ENCODE measurements around the gene TCFL5.

The TCFL5 gene

DNA sequence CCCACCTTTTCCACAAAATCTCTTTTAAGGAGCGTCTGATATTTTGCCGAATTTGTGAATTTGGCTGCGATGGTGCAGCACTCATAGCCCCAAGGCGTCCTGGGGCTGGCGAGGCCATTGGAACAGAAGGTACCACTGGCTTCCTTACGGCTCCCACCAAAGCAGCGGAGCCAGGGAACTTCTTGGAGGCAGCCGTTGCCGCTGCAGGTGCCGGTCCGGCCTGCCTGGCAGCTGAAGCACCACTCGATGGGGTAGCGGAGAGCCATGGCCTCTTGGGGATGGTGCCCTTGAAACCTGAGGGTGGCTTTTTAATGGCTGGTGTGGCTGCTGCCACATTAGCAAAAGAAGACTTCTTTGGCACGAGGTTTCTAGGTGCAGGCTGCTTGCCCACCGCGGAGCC, 34.9 kb upstream of the TCFL5 start:
- DNase-seq (ENCODE audit: low read depth in 1 of 2, low spot score in 1 of 2), result no peak

DNA sequence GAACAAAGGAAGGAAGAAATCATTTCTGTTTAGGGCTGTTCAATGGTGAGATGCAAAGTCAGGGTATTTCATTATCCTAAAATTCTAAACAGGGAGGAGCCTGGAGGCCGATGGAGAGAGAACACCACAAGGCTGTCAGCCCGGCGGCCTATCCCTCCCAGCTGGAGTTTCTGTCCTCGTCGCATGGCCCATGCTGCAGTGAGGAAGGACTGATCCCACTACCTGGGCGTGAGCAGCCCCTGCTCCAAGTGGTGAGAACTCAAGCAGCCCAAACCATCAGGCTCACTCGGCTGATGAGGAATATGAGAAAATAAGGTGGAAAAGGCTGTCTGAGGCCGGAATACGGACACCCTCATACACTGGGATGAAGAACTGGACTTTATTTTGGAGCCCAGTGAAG, 33.9 kb upstream of the TCFL5 start:
- DNase-seq (ENCODE audit: low read depth in 1 of 2, low spot score in 1 of 2), result no peak

DNA sequence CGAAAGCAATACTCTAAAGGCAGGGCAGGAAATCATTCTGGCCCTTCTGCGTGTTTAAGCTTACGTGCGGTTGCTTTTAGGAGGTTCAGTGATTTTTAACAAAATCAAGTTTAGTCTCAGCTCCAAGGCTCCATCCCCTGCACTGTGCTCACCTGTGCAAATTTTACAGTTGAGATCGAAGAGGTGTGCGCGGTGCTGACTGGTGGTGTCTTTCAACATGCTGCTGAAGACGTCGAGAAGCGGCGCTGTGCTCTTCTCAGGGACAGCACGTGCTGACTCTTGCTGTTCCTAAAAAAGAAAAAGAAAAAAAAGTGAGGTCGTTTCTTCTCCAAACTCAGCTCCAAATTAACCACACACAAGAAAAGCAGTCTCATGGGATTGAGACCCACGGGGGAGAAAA, 32.6 kb upstream of the TCFL5 start:
- no peak for DNase-seq (ENCODE audit: low read depth in 1 of 2, low spot score in 1 of 2)

DNA sequence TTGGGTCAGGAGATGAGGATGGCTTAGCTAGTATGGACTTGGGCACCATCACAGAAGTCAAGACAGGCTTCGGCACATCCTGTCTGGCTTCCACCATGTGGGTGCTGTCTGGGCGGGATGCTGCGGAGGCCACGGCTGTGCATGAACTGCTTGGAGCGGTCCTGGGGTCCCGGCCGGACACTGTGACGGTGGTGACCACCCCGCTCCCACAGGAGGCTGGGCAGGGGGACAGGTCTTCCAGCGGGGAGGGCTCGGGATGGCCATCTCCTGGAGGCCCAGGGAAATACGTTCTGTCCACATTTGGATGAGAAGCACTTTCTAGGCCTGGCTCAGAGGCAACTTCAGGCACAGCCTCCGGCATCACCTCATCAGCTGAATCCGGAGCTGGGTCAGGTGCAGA, 32.1 kb upstream of the TCFL5 start:
- no peak for DNase-seq (ENCODE audit: low read depth in 1 of 2, low spot score in 1 of 2)

DNA sequence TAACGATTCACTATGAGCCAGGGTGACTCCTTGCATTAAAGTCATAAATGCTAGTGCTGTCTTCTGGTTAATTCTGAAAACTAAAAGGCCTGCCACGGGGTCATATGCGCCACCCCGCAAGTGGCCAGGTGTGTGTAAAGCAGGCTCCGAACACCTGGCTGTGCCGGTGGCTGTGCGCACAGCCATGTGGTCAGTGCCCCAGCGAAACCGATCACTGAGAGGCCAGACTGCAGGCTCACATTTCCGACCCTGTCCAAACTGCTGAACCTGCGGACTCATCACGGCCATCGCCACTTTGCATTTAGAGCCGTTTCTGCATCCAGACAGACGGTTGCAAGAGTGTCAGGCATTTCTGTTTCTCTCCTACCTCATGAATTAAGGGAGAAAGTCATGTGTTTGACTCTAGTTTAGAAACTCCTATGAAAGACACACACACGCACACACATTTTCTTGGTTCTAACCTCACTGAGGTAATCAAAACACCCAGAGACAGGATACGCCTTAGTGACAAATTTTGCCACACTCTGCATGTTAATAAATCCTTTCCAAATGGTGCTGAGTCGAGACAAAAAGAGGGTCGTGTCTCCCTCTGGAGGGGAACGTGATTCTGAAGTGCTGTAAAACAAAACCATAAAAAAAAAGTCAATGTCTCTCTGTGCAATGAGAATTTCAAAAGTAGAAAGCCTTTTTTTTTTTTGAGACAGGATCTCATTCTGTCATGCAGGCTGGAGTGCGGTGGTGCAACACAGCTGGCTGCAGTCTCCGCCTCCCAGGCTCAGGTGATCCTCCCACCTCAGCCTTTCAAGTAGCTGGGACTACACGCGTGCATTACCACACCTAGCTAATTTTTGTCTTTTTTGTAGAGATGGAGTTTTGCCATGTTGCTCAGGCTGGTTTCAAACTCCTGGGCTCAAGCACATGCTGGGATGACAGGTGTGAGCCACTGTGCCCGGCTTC, 31.0 kb upstream of the TCFL5 start:
- DNase-seq (ENCODE audit: low read depth in 1 of 2, low spot score in 1 of 2), result no peak

DNA sequence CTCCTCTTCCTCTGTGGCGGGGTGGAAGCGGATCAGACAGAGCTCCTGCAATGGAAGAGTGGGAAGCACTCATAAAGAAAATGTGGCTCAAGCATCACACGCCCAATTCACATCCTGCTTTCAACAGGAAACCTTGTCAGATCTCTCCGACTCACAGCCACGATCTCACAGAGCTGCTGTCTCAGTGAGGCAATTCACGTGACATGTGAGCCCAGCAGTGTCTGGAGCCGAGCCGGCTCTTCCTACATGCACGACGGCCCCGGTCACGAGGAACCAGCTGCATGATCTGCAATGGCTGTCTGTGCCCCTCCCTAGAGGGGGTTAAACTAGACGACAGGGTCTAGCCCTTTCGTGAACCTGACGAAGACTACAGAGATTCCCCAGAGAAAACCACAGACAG, 29.5 kb upstream of the TCFL5 start:
- DNase-seq (ENCODE audit: low read depth in 1 of 2, low spot score in 1 of 2), result no peak

DNA sequence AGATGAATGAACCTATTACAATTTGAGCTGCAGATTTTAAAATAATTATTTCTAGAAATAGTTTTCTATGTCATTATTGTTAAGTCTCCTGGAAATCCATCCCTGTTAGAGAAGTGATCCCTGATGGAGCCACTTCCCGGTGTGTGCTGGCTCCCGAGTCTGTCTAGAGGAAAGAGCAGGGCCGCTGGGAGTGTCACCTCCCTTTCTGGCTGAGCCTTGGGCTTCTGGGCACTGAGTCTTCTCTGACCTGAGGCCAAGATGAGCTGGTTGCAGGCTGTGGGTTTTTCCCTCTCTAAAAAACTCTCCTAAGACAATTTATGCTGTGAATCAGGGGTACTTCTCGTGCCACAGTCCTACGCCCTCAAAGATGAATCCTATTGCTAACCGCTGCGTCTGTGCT, 28.8 kb upstream of the TCFL5 start:
- no peak for DNase-seq (ENCODE audit: low read depth in 1 of 2, low spot score in 1 of 2)

DNA sequence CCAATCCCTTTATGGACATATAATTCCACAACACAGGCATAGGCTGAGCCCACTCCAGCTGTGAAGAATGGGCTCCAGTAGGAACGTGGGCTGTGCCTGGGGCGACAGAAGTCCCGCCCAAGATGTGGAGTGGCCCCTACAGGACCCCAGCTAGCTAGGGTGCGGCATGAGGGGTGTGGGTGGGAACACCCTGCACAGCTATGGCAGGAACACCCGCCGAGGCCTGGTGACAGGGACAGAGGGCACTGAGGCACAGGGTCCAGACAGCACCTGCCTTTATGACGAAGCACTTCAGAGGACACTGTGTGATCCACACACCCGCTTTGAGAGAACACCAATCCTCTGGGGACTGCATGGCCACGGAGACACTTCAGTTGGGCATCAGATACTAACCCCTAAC, 28.2 kb upstream of the TCFL5 start:
- no peak for DNase-seq (ENCODE audit: low read depth in 1 of 2, low spot score in 1 of 2)

DNA sequence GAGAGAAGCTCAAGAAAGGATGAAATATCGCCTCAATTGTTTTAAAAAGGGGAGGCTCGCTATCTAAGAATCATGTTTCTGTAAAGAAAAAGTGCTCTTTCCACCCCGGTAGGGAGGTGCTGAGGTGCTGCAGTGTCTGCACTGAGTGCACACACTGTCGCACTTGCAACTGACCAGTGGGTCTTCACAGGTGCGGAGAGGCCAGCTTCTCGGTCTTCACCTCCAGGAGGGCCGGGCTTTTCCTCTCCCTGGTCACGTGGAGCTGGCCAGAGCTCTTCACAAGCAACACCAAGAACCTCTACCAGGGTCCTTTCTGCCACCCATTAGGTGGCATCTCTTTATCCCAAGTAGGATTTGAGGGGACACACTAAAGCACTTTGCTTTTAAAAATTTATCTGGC, 27.8 kb upstream of the TCFL5 start:
- no peak for DNase-seq (ENCODE audit: low read depth in 1 of 2, low spot score in 1 of 2)

DNA sequence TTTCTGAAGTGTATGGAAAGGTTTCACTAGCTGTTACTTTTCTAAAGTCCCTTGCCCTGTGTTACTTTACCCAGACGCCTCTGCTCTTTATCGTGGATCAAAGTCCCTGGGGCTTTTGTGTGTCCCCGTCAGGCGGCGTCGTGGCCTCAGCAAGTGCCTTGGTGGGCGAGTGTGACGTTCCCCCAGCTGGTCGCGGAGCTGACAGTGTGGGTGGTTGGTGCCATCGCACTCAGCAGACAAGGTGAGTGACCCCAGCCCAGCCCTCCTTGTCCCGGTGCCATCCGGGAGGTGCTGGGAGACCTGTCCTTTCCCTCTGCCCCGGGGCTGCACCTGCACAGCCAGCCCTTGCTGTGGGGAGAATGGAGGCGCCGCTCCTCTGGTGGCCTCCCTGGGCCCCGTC, 27.3 kb upstream of the TCFL5 start:
- DNase-seq (ENCODE audit: low read depth in 1 of 2, low spot score in 1 of 2), result no peak

DNA sequence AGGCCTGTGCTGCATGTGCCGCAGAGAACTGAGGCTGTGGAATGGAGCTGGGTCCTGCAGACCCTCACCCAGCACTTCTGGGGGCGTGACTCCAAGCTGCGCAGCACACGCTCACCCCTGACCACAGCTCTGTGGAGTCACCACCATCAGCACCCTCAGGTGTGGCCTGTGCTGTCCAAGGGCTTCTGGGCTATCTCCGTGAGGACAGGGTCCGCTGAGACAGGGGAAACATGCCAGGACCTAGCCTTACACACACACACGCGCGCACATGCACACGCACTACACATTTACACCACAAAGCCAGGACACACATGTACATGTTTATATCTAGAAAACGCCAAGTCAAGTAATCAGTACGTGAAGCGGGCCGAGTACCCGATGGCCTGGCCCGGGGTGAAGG, 26.8 kb upstream of the TCFL5 start:
- no peak for DNase-seq (ENCODE audit: low read depth in 1 of 2, low spot score in 1 of 2)

DNA sequence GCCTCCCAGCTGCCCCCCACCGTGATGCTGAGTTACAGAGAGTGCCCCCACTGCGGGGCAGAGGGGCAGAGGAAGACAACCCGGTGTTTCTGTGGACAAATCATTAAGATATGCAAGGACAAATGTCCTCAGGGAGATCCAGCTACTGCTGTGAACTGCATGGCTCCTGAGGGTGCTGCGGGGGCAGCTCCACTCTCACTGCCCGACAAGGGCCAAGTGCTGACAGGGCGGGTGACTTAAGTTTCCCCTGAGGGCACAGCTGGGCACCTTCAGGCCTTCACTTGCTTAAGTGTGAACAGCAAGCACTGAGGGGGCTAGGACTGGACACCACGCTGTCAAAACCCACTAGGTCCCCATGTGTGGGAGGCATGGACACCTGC, 26.2 kb upstream of the TCFL5 start:
- DNase-seq (ENCODE audit: low read depth in 1 of 2, low spot score in 1 of 2), result no peak

DNA sequence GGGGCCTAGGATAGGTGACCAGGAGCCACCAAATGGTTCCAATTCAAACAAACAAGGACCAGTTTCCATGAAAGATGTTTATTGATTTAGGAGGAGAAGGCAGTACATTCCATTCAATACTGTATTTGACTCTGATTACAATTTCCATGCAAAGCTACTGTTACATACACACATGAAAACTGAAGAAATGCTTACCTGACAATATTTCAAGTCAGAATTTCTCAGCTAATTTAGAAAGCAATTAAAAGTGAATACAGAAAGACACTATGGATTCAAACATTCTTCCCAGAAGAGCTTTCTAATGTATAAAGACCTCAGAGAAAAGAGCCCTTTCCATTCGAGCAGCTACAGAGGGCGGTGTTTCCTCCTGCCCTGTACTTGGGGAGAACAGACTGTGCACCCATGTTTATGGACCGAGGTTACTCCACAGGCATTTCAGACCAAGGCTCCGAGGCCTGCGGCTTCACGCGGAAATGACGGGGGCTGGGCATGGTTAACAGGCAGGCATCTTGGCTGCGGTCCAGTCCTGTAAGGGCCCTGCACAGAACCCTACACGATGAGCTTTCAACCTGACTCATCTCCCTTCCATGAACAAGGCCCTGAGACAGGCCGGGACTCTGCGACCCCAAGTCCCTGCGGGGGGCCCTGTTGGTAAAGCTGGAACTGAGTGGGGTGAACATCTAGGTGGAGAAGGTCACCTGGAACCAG, 25.7 kb upstream of the TCFL5 start:
- DNase-seq (ENCODE audit: low read depth in 1 of 2, low spot score in 1 of 2), result no peak

DNA sequence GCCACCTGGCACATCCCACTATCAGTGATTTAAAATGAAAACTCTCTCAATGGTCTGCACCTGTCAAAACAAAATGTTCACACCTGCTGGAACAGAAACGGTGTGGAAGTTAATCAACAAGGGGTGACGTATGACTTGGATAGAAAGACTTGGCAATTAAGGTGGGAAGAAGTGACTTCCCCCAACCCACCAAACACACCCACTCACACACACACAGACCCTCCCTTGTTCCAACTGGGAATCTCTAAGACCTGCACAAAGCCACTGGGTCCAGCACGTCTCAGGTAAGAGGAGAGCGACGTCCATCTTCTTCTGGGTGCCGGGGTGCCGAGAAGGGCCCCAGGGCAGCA, 25.1 kb upstream of the TCFL5 start:
- no peak for DNase-seq (ENCODE audit: low read depth in 1 of 2, low spot score in 1 of 2)

DNA sequence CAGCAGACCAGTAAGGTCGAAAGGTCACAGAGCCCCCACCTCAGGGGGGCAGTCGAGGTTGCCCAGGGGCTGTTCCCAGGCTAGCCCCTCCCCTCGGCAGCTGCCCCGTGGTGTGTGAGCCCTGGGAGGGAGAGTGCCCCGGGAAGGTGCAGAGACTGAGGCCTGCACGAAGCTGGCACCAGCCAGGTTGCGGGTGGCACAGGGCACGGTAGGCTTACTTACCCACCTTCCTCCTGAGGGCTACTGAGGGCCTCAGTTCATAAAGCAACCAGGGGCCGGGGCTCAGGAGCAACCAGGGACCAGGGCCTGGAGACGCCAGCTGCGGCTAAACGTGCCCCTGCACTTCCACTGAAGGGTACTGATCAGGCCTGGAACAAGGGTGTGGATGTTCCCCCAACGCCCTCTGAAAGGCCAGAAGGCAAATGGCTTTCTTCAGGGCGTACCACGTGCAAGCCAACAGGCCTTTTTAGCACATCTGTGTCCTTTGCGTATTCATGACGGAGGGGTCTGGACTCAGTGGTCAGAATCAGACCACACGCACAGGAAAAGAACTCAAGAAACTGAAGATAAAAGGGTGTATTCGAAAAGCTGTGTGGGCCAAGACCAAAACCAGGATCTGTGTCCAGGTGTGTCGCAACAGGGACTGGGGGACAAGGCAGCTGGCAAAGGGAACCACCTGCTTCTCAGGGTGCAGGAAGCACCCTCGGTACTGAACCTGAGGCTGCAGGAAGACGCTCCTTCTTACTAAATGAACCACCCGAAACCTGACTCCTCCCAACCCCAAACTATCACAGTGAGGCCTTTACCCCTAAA, 24.5 kb upstream of the TCFL5 start:
- no peak for DNase-seq (ENCODE audit: low read depth in 1 of 2, low spot score in 1 of 2)

DNA sequence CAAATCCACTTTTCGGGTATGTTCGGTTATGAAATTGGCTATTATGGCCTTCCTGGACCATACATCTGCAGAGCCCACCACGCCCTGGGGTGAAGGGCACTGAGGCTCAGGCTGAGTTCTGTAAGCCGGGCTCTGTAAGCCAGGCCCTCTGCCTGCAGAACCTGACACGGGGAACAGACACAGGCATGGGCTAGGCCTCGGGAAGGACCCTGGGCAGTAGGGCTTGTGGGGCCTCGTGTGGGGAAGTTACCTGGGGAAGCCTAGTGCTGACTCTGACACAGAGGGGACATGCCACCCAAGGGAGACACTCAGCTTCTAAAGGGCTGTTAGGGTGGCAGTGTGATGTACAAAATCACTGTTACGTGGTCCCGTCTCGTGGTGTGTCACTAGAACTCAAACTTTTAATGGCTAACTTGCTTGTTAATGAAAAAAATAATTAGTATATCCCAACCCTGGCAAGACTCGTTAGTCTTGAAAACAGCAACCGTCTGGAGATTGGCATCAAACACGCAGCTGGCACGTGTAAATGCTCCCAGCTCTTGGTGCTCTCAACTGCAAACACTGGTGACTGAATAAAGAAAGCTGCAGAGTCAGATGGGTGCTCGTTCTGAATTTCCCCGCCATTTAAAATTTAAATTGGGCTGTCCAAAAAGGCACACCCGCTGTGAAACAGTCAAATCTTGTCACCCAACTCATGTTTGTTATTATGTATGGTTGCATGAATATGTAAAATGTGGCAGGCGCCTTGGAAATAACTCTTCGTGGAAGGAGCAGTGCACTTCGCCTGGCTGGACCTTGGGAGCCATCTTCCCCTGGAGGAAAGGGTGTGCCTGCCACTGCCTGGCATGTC, 23.6 kb upstream of the TCFL5 start:
- DNase-seq (ENCODE audit: low read depth in 1 of 2, low spot score in 1 of 2), result no peak

DNA sequence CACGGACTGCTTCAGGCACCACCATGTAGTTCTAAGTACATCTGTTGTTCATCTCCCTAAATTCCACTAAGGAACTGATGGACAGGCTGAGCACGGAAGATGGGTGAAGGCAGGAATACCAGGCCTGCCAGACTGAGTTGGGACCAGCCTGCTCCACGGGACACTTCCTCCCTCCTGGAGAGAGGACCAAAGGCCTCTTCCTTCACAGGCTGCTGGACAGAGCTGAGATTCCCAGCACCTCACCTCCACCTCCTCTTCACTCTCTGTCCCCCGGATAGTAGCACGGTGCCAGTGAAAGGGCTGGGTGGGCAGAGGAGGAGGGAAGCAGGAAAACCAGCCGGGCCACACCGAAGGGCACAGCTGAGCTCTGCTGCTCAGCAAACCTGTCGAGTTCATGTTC, 22.9 kb upstream of the TCFL5 start:
- no peak for DNase-seq (ENCODE audit: low read depth in 1 of 2, low spot score in 1 of 2)

DNA sequence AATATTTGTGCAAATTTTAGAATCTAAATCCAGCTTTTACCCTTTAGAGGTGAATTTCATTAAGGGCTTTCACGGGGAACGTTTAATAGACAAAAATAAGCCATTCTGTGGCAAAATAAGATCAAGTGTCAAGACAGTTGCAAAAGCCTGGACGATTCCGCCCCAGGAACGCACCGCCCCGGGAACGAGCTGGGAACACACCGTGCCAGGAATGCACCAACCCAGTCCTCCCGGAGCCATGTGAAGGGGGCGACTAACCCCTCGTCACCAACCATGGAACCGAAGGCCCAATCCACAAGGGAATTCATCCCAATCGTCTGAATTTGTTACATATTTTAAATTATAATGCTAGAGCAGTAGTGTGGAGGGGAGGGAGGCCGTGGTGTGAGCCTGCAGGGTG, 20.8 kb upstream of the TCFL5 start:
- no peak for DNase-seq (ENCODE audit: low read depth in 1 of 2, low spot score in 1 of 2)

DNA sequence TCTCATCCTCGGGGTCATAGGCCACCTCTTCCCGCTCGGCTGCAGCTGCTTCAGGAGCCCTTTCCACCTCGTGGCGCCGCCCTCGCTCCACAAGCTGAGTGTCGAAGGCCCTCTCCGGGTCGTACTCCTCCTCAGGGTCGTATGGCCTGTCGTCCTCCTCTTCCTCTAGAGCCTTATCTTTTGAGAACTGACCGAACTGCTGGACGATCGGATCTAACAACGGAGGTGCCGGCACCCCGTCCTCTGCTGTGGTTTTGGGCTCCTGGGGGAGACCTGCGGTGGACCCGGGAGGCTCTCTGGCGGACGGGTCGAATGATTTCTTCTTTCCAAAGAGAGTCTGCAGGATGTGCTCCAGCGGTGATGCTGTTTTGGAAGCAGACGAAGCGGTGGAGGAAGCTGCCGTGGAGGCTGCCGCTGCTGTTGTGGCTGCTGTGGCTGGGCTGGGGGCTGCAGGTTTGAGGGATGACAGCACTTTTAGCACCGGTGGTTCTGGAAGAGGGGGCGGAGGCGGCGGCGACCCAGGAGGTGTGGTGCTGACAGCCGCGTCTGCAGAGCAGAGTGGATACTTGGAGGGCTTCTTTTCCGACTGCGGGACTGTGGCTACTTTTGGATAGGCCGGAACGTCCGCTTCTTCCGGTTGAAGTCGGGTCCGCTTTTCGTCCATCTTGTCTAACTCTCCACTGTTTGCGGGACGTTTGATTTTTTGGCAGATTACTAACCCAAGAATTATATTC, 20.2 kb upstream of the TCFL5 start:
- DNase-seq (ENCODE audit: low read depth in 1 of 2, low spot score in 1 of 2), result no peak

DNA sequence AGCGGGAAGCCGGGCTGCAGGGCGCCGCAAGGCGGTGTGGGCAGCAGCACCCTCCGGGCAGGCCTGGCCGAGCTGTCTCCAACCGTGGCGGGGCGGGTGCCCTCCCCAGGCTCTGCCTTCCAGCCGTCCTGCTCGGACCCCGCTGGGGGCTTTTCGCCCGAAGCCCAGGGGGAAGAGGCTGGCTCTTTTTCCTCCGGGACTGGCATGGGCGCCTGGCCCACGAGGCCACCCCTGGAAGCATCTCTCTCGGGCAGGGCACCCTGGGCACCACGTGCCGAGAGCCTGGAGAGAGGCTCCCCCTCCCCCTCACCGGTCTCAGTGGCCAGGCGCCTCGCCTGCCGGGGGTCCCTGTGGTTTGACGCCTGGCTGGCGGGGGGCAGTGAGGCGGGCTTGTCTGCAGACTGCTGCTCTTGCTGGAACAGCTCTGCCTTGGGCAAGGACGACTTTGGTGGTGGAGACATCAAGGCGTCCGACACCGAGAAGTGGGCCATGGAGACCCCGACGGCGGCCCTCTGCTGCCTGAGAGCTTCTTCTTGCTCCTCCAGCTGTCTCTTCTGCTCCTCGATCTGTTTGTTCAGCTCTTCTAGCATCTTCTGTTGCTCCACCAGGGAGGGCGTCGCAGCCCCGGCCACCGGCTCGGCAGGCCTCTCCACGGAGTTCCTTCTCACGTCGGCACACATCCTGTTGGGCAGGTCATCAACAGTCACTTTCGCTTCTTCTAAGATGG, 19.5 kb upstream of the TCFL5 start:
- DNase-seq (ENCODE audit: low read depth in 1 of 2, low spot score in 1 of 2), result no peak
